WTC11 (cell line): ENCODE measurements around the gene P3H4. TPM values are rescaled to one million over a fixed set of nuclear protein-coding genes. Genes with fewer than 3 reads are reported as not detected.

Experiments used
- ATAC-seq: fragments of 200-7000 bp; cut with Tn5 transposase; 2 replicates; pipeline ENCODE4 v1.10.0; 2021; ENCODE audit warnings: mild to moderate bottlenecking, moderate library complexity
- CTCF ChIA-PET: fragments of 300-600 bp; sonication (Branson Sonifier 250); formaldehyde crosslinking; loops from one replicate; lab custom pipeline; 2021; ENCODE audit warnings: antibody characterized with exemption; lab: Charles Lee
- POLR2A ChIA-PET: fragments of 350-600 bp; sonication (Branson Sonifier 250); formaldehyde crosslinking; loops from one replicate; lab custom pipeline; 2021; ENCODE audit warnings: antibody characterized with exemption; lab: Charles Lee
- DNase-seq: peaks from one replicate; pipeline ENCODE4 v3.0.0; 2021; ENCODE audit warnings: low spot score
- H3K27ac Mint-ChIP-seq: 2 replicates; pipeline ENCODE4 v1.8.0; 2021; ENCODE audit warnings: mixed read lengths
- H3K27me3 Mint-ChIP-seq: 2 replicates; pipeline ENCODE4 v1.8.0; 2021; ENCODE audit warnings: low read depth, mild to moderate bottlenecking, moderate library complexity, mixed read lengths
- H3K36me3 Mint-ChIP-seq: 2 replicates; pipeline ENCODE4 v1.8.0; 2021; ENCODE audit warnings: mixed read lengths
- H3K4me1 Mint-ChIP-seq: 2 replicates; pipeline ENCODE4 v1.8.0; 2022; ENCODE audit warnings: mixed read lengths
- H3K4me3 Mint-ChIP-seq: 2 replicates; pipeline ENCODE4 v1.8.0; 2021; ENCODE audit warnings: mild to moderate bottlenecking, moderate library complexity, mixed read lengths
- H3K9me3 Mint-ChIP-seq: 2 replicates; pipeline ENCODE4 v1.8.0; 2021; ENCODE audit warnings: mixed read lengths
- CBFB ChIP-seq: sonication (generic); formaldehyde crosslinking; IDR thresholded peaks from 2 replicates; pipeline ENCODE4 v1.8.1; 2022; ENCODE audit warnings: mild to moderate bottlenecking, low read depth, missing genetic modification reagents
- EMX1 ChIP-seq: fragments of 250-450 bp; sonication (Bioruptor Pico); IDR thresholded peaks from 2 replicates; pipeline ENCODE4 v1.8.0; 2021; ENCODE audit warnings: mild to moderate bottlenecking
- FOXK1 ChIP-seq: sonication (generic); formaldehyde crosslinking; IDR thresholded peaks from 2 replicates; pipeline ENCODE4 v1.8.0; 2022; ENCODE audit warnings: mild to moderate bottlenecking, moderate library complexity, missing genetic modification reagents
- FOXP1 ChIP-seq: sonication (generic); formaldehyde crosslinking; IDR thresholded peaks from 2 replicates; pipeline ENCODE4 v1.8.0; 2022; ENCODE audit warnings: missing genetic modification reagents, mild to moderate bottlenecking, moderate library complexity, borderline replicate concordance
- NFATC4 ChIP-seq: fragments of 250-450 bp; sonication (Bioruptor Pico); IDR thresholded peaks from 2 replicates; pipeline ENCODE4 v1.9.0; 2021; ENCODE audit warnings: mild to moderate bottlenecking
- SMAD4 ChIP-seq: sonication (generic); formaldehyde crosslinking; IDR thresholded peaks from 2 replicates; pipeline ENCODE4 v1.8.0; 2022; ENCODE audit warnings: mild to moderate bottlenecking, missing genetic modification reagents
- ZNF396 ChIP-seq: fragments of 250-450 bp; sonication (Bioruptor Pico); IDR thresholded peaks from 2 replicates; pipeline ENCODE4 v1.8.0; 2021; ENCODE audit warnings: mild to moderate bottlenecking, moderate library complexity, borderline replicate concordance
- total RNA-seq: library from RNA; stranded (reverse); gene quantifications from 3 replicates; pipeline ENCODE4 v1.2.3, GENCODE V29; 2021
- TF ChIP-seq, protein P1 (sequence below): sonication (generic); formaldehyde crosslinking; IDR thresholded peaks from 2 replicates; pipeline ENCODE4 v1.8.0; 2023; ENCODE audit warnings: mild to moderate bottlenecking, missing genetic modification reagents
- TF ChIP-seq, protein P2 (sequence below): fragments of 250-450 bp; sonication (Bioruptor Pico); IDR thresholded peaks from 2 replicates; pipeline ENCODE4 v1.9.0; 2021; ENCODE audit warnings: mild to moderate bottlenecking
- TF ChIP-seq, protein P3 (sequence below): sonication (generic); formaldehyde crosslinking; conservative IDR thresholded peaks from 2 replicates; pipeline ENCODE4 v1.8.1; 2023; ENCODE audit warnings: mild to moderate bottlenecking, low read depth, missing genetic modification reagents, moderate library complexity
- TF ChIP-seq, protein P4 (sequence below): fragments of 250-450 bp; sonication (Bioruptor Pico); IDR thresholded peaks from 2 replicates; pipeline ENCODE4 v1.8.0; 2021; ENCODE audit warnings: mild to moderate bottlenecking

P3H4 gene
- total RNA-seq, 1 experiment from 2014 or later = 32.1 TPM

DNA sequence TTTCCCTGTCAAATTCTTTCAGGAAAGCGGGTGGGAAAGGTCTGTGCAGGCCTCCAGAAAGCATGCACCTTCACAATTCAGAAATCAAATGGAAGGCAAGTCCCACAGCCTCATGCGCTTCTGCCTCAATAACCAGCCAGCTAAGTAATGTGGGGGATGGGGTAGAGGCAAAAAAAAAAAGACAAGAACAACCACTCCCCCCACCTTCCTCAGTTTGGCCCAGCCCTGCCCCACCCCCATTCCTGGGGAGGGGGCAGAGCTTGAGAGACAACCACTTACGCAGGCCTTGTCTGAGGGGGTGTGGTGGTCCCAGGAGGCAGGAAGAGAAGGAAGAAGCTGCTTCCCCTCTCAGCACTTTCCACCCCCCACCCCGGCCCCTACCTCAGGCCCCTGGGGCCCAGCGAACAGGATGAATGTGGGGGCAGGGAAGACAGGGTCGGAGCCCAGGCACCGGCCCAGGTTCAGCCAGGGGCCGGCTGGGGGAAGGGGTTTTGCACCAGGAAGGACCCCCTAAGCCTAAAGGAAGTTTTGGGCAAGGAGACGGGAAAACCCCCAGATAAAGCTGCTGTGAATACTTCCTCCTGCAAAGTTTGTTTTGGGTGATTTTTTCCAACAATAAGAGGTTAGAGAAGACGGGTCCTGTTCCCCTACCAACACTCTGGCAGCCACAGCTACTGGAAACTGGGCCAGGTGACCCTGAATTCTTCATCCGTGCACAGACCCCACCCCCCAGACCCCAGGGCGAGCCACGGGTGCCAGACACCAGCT lies 26.5 kb downstream of the P3H4 start (continued):
- no peak for TF ChIP-seq ZNF396 (CRISPR knock-in tag)
- TF ChIP-seq, all 79 proteins: peak for 12

DNA sequence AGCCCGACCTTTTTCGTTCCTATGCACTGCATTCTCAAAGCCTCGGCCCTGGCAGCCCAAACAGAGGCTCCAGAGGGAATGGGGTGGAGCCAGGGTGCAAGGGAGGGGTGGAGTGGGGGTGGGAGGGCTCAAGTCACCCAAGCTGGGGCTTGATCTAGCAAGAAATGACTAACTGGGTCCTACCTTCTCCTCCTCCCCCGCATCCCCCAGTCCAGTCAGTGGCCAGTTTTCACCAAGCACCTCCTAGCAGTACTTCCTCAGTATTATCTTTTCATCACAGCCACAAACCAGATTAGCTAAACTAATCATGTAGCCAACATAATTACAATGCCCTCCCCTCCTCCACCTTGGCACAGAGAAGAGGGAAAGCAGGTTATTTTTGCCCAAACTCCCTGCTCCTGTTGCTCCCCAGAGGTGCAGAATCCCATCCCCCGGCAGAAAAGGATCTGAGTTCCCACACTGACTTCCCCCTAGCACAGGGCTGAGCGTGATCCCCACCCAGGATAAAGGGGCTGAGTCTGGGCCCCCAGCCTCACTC lies 27.5 kb downstream of the P3H4 start:
- POLR2A ChIA-PET = interaction anchor here (0.7 to 4.1 kb wide), 10 partner anchors 7 to 233 kb away, joined by 3 to 142 read pairs (median 24); partner anchors contain the start of genes DNAJC7, EIF1, FKBP10 and KLHL11
- no peaks in the 10 kb centered on the region for H3K9me3 Mint-ChIP-seq
- DNase-seq (peak; percentile 67), ATAC-seq (peak; percentile 1)
- peaks cover 44% of the 10 kb centered on the region for H3K4me1 Mint-ChIP-seq
- no peaks in the 10 kb centered on the region; the same call in 1 of the 2 replicates for H3K36me3 Mint-ChIP-seq
- H3K27ac Mint-ChIP-seq = peak overlapping the region; percentile 99
- peak overlapping the region; percentile 88 for H3K4me3 Mint-ChIP-seq
- no peak for TF ChIP-seq FOXP1 (CRISPR knock-in tag)
- TF ChIP-seq, protein P1, sequence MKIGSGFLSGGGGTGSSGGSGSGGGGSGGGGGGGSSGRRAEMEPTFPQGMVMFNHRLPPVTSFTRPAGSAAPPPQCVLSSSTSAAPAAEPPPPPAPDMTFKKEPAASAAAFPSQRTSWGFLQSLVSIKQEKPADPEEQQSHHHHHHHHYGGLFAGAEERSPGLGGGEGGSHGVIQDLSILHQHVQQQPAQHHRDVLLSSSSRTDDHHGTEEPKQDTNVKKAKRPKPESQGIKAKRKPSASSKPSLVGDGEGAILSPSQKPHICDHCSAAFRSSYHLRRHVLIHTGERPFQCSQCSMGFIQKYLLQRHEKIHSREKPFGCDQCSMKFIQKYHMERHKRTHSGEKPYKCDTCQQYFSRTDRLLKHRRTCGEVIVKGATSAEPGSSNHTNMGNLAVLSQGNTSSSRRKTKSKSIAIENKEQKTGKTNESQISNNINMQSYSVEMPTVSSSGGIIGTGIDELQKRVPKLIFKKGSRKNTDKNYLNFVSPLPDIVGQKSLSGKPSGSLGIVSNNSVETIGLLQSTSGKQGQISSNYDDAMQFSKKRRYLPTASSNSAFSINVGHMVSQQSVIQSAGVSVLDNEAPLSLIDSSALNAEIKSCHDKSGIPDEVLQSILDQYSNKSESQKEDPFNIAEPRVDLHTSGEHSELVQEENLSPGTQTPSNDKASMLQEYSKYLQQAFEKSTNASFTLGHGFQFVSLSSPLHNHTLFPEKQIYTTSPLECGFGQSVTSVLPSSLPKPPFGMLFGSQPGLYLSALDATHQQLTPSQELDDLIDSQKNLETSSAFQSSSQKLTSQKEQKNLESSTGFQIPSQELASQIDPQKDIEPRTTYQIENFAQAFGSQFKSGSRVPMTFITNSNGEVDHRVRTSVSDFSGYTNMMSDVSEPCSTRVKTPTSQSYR = peak; percentile 15; the same call in 1 of the 2 replicates
- TF ChIP-seq, all 79 proteins: peak for 1
- CTCF ChIA-PET = interaction anchor here (0.7 to 7.2 kb wide), 12 partner anchors 9 to 234 kb away, joined by 3 to 252 read pairs (median 17); partner anchors contain the start of genes ACLY, DNAJC7, FKBP10 and ODAD4
- no peaks in the 10 kb centered on the region for H3K27me3 Mint-ChIP-seq

DNA sequence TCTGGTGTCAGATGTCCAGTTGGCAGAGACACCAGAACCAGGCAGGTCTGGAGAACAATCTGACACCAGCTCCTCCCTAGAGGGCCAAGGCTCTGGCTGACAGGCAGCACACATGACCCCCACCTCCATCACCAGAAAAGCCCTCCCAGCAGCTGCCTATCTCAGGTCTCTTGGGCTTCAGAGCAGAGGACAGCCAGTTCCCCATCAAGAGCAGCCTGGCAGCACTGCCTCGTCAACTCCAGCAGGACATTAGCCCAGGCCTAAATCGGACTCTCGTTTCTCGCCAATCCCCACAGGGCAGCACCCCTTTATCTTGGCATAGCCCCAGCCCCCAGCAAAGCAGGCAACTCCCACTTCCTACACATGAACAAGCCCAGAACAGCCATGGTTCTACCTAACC lies 29.6 kb downstream of the P3H4 start:
- Mint-ChIP-seq H3K27me3 (no peaks in the 10 kb centered on the region), H3K4me1 (peaks cover 47% of the 10 kb centered on the region), H3K27ac (peak overlapping the region; percentile 88)
- ChIA-PET POLR2A (interaction anchor here (0.5 to 1.4 kb wide), 2 partner anchors 9 to 77 kb away, joined by 4 to 5 read pairs; no protein-coding TSS in a partner anchor), CTCF (interaction anchor here (0.6 to 1.2 kb wide), 2 partner anchors 9 to 24 kb away, joined by 3 to 4 read pairs; no protein-coding TSS in a partner anchor)
- ATAC-seq = no peak
- TF ChIP-seq, protein P2, sequence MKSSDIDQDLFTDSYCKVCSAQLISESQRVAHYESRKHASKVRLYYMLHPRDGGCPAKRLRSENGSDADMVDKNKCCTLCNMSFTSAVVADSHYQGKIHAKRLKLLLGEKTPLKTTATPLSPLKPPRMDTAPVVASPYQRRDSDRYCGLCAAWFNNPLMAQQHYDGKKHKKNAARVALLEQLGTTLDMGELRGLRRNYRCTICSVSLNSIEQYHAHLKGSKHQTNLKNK = no peak
- TF ChIP-seq EMX1 (CRISPR knock-in tag) (no peak), FOXK1 (CRISPR knock-in tag) (no peak), NFATC4 (CRISPR knock-in tag) (no peak), CBFB (CRISPR knock-in tag) (no peak), SMAD4 (CRISPR knock-in tag) (no peak)
- TF ChIP-seq, protein P3, sequence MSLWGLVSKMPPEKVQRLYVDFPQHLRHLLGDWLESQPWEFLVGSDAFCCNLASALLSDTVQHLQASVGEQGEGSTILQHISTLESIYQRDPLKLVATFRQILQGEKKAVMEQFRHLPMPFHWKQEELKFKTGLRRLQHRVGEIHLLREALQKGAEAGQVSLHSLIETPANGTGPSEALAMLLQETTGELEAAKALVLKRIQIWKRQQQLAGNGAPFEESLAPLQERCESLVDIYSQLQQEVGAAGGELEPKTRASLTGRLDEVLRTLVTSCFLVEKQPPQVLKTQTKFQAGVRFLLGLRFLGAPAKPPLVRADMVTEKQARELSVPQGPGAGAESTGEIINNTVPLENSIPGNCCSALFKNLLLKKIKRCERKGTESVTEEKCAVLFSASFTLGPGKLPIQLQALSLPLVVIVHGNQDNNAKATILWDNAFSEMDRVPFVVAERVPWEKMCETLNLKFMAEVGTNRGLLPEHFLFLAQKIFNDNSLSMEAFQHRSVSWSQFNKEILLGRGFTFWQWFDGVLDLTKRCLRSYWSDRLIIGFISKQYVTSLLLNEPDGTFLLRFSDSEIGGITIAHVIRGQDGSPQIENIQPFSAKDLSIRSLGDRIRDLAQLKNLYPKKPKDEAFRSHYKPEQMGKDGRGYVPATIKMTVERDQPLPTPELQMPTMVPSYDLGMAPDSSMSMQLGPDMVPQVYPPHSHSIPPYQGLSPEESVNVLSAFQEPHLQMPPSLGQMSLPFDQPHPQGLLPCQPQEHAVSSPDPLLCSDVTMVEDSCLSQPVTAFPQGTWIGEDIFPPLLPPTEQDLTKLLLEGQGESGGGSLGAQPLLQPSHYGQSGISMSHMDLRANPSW = no peak
- TF ChIP-seq, protein P4, sequence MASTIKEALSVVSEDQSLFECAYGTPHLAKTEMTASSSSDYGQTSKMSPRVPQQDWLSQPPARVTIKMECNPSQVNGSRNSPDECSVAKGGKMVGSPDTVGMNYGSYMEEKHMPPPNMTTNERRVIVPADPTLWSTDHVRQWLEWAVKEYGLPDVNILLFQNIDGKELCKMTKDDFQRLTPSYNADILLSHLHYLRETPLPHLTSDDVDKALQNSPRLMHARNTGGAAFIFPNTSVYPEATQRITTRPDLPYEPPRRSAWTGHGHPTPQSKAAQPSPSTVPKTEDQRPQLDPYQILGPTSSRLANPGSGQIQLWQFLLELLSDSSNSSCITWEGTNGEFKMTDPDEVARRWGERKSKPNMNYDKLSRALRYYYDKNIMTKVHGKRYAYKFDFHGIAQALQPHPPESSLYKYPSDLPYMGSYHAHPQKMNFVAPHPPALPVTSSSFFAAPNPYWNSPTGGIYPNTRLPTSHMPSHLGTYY = no peak
- TF ChIP-seq, all 79 proteins: peak for 0
- DNase-seq = no peak
- Mint-ChIP-seq H3K9me3 (no peaks in the 10 kb centered on the region), H3K4me3 (peak overlapping the region; percentile 18), H3K36me3 (no peaks in the 10 kb centered on the region; the same call in 1 of the 2 replicates)
